GM19023 (cell line): ENCODE data around the gene HNRNPUL1.
"Not testable (repeated sequence)": the region's sequence is repeated elsewhere in the genome, so short reads cannot be mapped to it uniquely, and the experiment has no call there.

Experiments
- ATAC-seq: cut with Tn5 transposase; IDR thresholded peaks from one replicate; pipeline ENCODE4 v1.9.1; 2021; ENCODE audit warnings: mild to moderate bottlenecking, moderate library complexity; ENCODE audit not compliant: unreplicated experiment

HNRNPUL1 gene

DNA sequence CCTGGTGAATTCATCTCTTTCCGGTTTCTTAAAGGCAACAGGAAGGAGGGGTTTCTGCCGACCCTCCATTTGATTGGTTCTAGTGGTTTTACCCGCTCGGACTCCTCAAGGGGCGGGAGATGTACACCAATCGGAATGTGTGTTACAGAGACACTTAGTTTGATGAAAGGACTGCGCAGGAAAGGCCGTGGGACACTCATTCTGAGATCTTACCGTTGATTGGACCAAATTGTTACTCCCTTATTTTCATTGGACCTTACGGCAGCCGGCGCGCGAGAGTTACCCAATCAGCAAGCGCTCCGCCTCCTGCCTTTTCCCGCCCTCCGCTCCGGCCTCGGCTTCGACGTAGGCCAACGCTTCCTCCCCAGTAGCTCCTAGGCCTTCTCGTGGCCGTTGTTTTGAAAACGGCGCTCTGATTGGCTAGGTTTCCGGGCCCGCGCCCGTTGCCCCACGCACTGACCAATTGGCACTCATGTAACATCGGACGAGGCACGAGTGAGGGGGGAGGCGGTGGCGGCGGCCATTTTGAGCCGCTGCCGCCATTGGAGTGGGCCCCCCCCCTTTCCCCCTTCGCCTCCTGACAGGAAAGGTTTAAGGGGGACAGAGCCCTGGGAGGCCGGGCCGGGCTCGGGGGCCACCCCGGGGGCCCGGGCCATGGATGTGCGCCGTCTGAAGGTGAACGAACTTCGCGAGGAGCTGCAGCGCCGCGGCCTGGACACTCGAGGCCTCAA, at the start of gene HNRNPUL1:
Gene HNRNPUL1 (plus strand): TSS at position 523 of the 731 bp plus-strand sequence. CDS start 132 bp downstream, at position 655.
- peak; percentile 75 for ATAC-seq

DNA sequence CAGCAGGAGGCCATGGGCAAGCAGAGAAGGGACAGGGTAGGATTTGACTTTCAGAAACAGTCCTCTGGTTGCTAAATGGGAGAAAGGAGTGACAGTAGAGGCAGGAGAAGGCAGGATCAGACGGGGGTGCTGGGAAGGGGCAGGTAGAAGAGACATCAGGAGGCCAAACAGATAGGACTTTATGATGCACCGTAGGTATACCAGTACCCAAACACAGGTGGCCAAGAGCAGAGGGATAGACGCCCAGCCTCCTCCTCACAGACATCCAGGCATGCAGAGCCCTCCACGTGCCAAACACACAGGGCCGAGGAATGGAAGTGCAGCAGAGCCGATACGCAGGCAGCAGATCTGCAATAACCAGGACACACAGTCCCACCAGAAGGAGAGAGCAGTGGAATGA, 46.4 kb upstream of the HNRNPUL1 start:
- ATAC-seq, result no peak

- no peak for ATAC-seq
Measured at GRCh38 chr19:41218249-41218614, 45.9 kb upstream of the HNRNPUL1 start.

DNA sequence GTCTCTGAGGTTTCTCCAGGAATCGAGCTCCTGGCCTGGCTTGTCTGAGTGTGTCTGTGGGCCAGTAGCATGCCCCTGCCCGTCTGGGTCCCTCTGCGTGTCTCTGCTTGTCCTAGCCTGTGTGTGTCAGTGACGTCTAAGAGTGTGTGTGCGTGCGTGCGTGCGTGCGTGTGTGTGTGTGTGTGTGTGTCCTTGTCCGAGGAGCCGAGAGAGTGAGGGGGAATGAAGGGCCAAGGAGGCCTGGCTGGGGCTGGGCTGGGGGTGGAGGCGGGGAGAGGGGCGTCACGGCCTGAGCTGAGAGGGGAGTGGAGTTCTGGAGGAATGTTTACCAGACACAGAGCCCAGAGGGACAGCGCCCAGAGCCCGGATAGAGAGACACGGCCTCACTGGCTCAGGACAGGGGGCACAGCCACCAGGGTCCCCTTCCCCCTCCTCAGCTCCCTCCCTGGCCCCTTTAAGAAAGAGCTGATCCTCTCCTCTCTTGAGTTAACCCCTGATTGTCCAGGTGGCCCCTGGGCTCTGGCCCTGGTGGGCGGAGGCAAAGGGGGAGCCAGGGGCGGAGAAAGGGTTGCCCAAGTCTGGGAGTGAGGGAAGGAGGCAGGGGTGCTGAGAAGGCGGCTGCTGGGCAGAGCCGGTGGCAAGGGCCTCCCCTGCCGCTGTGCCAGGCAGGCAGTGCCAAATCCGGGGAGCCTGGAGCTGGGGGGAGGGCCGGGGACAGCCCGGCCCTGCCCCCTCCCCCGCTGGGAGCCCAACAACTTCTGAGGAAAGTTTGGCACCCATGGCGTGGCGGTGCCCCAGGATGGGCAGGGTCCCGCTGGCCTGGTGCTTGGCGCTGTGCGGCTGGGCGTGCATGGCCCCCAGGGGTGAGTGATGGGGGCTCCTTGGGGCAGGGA, 45.3 kb upstream of the HNRNPUL1 start, which contains the start of gene AXL:
Gene AXL (plus strand): TSS at position 609 of the 893 bp plus-strand sequence. CDS start 170 bp downstream, at position 779.
- no peak for ATAC-seq

- ATAC-seq, result no peak
Measured at GRCh38 chr19:41219924-41220567, 44.1 kb upstream of the HNRNPUL1 start.

DNA sequence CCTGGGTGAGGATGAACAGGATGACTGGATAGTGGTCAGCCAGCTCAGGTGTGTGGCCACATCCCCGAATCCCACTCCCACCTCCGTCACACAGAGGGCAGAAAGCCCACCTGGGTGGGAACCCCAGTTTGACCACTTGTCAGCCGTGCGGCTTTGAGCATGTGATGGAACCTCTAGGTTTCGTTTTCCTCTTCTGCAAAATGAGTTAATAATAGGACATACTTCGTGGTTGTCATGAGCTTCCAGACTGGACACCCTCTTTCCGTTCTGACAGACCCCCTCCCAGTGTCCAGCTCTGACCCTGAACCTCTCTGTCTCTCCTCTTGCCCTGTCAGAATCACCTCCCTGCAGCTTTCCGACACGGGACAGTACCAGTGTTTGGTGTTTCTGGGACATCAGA, 43.4 kb upstream of the HNRNPUL1 start:
- ATAC-seq, result no peak

DNA sequence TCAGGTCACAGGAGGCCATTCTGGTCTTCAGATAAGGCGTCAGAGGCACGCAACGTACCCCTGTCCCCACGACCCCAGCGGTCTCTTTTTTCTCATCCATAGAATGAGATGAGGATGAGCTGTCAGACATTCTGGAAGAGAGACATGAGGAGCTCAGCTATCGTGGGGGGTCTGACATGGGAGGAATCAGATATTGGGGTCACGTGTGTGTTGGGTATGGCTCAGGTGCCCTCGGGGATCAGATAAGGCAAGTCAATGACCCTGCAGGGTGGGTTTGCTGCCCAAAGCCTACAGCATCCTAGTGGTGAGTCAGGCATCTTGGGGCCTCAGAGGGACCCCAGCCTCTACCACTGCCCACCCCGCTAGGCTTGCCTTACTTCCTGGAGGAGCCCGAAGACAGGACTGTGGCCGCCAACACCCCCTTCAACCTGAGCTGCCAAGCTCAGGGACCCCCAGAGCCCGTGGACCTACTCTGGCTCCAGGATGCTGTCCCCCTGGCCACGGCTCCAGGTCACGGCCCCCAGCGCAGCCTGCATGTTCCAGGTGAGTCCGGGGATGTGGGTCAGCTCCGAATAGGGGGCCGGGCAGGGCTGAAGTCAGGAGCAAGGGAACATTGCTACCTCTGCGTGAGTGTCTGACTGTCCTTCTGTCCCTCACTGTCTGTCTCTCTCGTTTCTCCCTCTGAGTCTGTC, 42.5 kb upstream of the HNRNPUL1 start:
- no peak for ATAC-seq

- no peak for ATAC-seq
Measured at GRCh38 chr19:41222240-41222639, 41.9 kb upstream of the HNRNPUL1 start.

DNA sequence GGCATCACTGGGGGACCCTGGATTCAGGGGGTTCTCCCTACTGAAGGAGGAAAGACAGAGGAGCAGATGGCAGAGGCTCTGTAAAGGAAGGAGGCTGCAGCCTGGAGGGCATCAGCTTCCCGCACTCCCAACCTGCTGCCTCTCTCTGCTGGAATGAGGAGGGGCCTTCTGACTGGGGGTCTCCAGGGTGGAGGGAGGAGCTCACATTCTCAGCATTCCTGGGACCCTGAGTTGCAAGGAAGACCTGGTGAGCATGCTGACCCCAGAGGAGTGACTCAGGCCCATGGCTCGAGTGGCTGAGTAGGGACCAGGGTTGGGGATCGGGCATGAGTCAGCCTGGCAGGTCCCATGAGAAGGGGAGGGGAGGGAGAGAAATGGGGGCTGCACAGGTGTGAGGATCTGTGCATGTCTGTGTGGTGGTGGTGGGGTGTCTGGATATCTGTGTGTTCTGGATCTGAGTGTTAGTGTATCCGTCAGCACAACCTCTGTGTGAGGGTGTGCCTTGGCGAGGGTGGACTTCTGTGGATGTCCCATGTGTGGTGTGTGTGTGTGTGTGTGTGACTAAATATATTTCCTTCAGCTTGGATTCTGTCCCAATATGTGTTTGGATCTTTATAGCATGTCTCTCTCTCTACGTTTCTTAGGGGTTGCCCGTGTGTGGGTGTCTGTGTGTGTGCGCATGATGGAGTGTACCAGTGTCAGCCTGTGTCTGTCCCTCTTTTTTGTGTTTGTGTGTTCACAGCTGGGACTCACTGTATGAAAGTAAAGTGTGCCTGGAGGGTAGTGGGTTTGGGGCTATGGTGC, 40.5 kb upstream of the HNRNPUL1 start:
- no peak for ATAC-seq

GRCh38 chr19:41224632-41225031, 39.5 kb upstream of the HNRNPUL1 start:
- no peak for ATAC-seq

DNA sequence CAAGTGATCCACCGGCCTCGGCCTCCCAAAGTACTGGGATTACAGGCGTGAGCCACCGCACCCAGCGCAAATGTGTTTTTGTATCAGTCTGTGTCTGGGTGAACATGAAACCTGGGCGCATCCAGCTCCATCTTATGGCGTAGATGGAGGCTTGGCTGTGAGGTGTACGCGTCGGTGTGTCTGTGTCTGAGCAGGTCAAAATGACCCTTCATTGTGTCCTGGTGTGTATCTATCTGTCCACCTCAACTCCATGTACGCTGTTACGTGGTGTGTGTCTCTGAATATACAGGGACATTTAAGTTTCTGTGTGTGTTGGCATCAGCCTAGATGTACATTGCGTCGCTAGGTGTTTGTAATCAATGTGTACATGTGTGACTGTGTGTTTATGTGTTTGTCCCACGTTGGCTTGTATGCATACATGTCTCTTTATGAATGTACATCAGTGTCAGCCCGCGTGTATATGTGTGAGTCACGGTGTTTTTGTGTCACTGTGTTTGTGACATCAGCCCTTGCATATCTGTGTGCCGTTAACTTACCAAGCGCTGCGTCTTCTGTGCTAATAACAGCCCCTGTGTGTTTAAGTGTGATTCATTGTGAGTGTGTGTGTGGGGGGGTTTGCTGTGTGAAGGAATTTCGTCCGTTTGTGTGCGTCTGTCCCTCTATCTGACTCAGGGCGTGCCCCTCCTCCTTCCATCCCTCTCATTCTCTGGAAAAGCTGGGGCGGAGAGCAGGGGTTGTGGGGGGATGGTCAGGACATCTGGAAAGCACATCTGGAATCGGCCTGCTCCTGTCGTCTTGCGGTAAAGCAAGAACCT, 38.7 kb upstream of the HNRNPUL1 start:
- no peak for ATAC-seq

DNA sequence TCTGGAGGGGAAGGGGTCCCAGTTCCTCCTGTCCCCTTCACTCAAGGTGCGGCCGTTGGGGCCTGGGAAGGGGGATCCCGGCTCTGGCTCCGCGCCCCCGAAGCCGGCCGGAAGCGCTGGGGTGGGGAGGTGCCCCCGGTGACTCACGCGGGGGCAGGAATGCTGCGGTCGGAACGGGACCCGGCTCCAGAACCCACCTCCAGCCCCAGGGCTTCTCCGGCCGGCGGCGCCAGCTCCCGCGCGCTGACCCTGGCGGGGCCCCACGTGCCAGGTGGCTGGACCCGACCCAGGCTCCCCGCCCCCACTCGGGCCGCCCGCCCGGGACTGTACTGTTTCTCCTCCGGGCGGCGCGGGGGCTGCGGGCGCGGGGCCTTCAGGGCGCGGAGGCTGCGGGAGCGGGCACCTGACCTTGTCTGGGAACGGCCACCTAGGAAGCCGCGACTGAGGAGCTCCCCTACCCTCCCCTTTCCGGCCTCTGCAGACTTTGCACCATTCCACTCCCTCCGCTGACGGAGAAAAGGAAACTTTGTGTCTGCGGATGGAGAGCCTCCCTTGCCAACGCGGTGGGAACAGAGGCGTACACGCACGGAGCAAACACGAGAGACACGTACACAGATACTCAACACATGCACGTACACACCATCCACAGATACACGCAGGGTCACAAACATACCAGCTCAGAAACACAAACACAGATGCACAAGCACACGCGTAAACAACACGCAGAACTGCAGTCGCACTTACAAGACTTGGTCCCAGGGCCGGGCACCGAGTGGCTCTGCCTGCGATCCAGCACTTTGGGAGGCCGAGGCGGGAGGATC, 37.9 kb upstream of the HNRNPUL1 start:
- no peak for ATAC-seq

GRCh38 chr19:41226874-41227390, 37.2 kb upstream of the HNRNPUL1 start:
- no peak for ATAC-seq

DNA sequence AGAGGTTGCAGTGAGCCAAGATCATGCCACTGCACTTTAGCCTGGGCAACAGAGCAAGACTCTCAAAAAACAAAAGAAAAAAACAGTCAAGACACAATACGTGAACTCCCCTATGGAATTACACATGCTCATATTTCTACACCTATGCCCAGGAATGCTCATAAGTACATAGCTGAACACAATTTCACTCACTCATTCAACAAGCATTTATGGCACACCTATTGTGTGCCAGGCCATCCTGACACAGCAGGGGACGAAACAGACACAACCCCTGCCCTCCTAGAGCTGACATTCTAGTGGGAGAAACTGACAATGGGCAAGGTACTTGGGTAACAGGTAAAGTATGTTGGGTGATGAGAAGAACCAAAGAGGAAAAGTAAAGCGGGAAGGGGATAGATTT, 35.7 kb upstream of the HNRNPUL1 start:
- no peak for ATAC-seq

GRCh38 chr19:41229338-41229737, 34.8 kb upstream of the HNRNPUL1 start:
- not testable (repeated sequence) for ATAC-seq

DNA sequence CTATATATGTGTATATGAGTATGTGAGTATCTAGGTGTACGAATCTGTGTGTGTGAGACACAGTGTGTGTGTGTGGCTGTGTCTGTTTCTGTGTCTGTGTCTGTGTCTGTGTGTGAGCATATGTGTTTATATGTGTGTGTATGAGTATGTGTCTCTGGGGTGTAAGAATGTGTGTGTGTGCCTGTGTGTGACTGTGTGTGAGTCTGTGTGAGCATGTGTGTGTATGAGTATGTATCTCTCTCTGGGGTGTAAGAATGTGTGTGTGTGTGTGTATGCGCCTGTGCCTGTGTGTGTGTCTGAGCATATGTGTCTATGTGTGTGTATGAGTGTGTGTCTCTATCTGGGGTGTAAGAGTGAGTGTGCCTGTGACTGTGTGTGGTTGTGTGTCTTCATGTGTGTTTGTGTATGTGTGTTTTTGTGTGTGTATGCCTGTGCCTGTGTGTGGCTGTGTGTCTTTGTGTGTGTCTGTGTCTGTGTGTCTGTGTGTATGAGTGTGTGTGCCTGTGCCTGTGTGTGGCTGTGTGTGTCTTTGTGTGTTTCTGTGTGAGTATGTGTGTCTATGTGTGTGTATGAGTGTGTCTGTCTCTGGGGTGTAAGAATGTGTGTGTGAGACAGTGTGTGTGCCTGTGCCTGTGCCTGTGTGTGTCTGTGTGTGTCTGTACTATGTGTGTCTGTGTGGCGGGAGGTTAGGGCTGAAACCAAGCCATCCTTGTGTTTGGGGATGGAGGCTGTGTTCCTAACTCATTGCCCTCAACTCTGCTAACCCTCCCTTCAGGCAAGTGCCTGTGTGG, 33.9 kb upstream of the HNRNPUL1 start:
- ATAC-seq, result no peak

GRCh38 chr19:41232686-41233085, 31.5 kb upstream of the HNRNPUL1 start:
- no peak for ATAC-seq
